GM18951 (cell line): Measurements from ENCODE around the gene LDAH.

Source experiments
- POLR2A ChIP-seq: IDR thresholded peaks from 4 replicates; pipeline ENCODE4 v1.6.1; 2011; ENCODE audit warnings: mild to moderate bottlenecking; ENCODE audit not compliant: insufficient read length, insufficient read depth; ENCODE audit errors: extremely low read depth
- in situ Hi-C: fragments of 300-500 bp; cut with MboI; formaldehyde crosslinking; loops from one replicate; pipeline ENCODE4 v1.12.0; 2022; ENCODE audit warnings: low sequenced_read_pairs, mixed read lengths, inconsistent platforms; ENCODE audit not compliant: unreplicated experiment

The LDAH gene

GRCh38 chr2:20818820-20819219, 4.1 kb downstream of the LDAH start:
- no peak for TF ChIP-seq POLR2A
- in situ Hi-C loops, result no loop called here

- no peak for TF ChIP-seq POLR2A
- in situ Hi-C loops, result no loop called here
Measured at GRCh38 chr2:20815216-20815615, 7.7 kb downstream of the LDAH start.

- TF ChIP-seq POLR2A, result no peak
- in situ Hi-C loops, result no loop called here
Measured at GRCh38 chr2:20812779-20813178, 10.1 kb downstream of the LDAH start.

- in situ Hi-C loops, result no loop called here
- TF ChIP-seq POLR2A, result no peak
Measured at GRCh38 chr2:20806286-20806685, 16.6 kb downstream of the LDAH start.

- in situ Hi-C loops, result no loop called here
- TF ChIP-seq POLR2A, result no peak
Measured at GRCh38 chr2:20803974-20804373, 18.9 kb downstream of the LDAH start.

- TF ChIP-seq POLR2A, result no peak
- in situ Hi-C loops, result no loop called here
Measured at GRCh38 chr2:20803226-20803682, 19.6 kb downstream of the LDAH start.

- no peak for TF ChIP-seq POLR2A
- in situ Hi-C loops, result loop anchor here (25.0 kb wide), 1 partner anchor 165 kb away; no protein-coding TSS in a partner anchor
Measured at GRCh38 chr2:20797096-20797495, 25.8 kb downstream of the LDAH start.

- in situ Hi-C loops, result loop anchor here (25.0 kb wide), 1 partner anchor 166 kb away; no protein-coding TSS in a partner anchor
- TF ChIP-seq POLR2A, result no peak
Measured at GRCh38 chr2:20796374-20796791, 26.5 kb downstream of the LDAH start.

- in situ Hi-C loops, result loop anchor here (25.0 kb wide), 1 partner anchor 168 kb away; no protein-coding TSS in a partner anchor
Measured at GRCh38 chr2:20793944-20794343, 29.0 kb downstream of the LDAH start.

GRCh38 chr2:20781656-20782265, 41.1 kb downstream of the LDAH start:
- in situ Hi-C loops, result loop anchor here (25.0 kb wide), 1 partner anchor 181 kb away; no protein-coding TSS in a partner anchor

GRCh38 chr2:20771299-20771698, 51.6 kb downstream of the LDAH start:
- in situ Hi-C loops, result no loop called here
- TF ChIP-seq POLR2A, result no peak

More at GRCh38 chr2:20781656-20782265, 41.1 kb downstream of the LDAH start:
- TF ChIP-seq POLR2A, result no peak

- TF ChIP-seq POLR2A, result no peak
- in situ Hi-C loops, result no loop called here
Measured at GRCh38 chr2:20766798-20767644, 55.9 kb downstream of the LDAH start.

GRCh38 chr2:20766213-20766612, 56.7 kb downstream of the LDAH start:
- in situ Hi-C loops, result no loop called here
- TF ChIP-seq POLR2A, result no peak
